GM19397 (cell line): ENCODE data around the gene AS3MT.
"Not testable (repeated sequence)": the region's sequence is repeated elsewhere in the genome, so short reads cannot be mapped to it uniquely, and the experiment has no call there.

ENCODE experiments used
- ATAC-seq: cut with Tn5 transposase; IDR thresholded peaks from one replicate; pipeline ENCODE4 v1.9.1; 2021; ENCODE audit warnings: mild to moderate bottlenecking, moderate library complexity; ENCODE audit not compliant: unreplicated experiment

The AS3MT gene, protein sequence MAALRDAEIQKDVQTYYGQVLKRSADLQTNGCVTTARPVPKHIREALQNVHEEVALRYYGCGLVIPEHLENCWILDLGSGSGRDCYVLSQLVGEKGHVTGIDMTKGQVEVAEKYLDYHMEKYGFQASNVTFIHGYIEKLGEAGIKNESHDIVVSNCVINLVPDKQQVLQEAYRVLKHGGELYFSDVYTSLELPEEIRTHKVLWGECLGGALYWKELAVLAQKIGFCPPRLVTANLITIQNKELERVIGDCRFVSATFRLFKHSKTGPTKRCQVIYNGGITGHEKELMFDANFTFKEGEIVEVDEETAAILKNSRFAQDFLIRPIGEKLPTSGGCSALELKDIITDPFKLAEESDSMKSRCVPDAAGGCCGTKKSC

GRCh38 chr10:102869258-102870198 lies at the start of gene AS3MT:
Gene AS3MT (plus strand): TSS chr10:102869470. CDS start chr10:102869593, 123 bp downstream.
- no peak for ATAC-seq

- ATAC-seq: not testable (repeated sequence)
Measured at GRCh38 chr10:102820008-102820407, 49.3 kb upstream of the AS3MT start.

- ATAC-seq: no peak
Measured at GRCh38 chr10:102822222-102822621, 47.0 kb upstream of the AS3MT start.

DNA sequence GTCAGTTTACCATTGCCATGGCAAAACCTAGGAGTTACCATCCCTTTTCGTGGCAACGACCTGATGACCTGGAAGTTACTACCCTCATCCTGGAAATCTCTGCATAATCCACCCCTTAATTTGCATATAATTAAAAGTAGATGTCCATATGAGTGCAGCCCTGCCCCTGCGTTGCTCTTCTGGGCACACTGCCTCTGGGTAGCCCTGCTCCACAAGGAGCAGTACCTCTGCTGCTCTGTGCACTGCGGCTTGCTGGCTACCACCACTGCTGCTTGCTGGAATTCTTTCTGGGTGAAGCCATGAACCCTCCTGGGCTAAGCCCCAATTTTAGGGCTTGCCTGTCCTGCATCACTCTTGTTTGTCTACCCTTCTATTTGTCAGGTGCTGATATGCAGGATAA lies 44.6 kb upstream of the AS3MT start:
- ATAC-seq: no peak

GRCh38 chr10:102826148-102826796 lies 43.0 kb upstream of the AS3MT start:
- ATAC-seq: no peak

- ATAC-seq: no peak
Measured at GRCh38 chr10:102827597-102827975, 41.7 kb upstream of the AS3MT start.

DNA sequence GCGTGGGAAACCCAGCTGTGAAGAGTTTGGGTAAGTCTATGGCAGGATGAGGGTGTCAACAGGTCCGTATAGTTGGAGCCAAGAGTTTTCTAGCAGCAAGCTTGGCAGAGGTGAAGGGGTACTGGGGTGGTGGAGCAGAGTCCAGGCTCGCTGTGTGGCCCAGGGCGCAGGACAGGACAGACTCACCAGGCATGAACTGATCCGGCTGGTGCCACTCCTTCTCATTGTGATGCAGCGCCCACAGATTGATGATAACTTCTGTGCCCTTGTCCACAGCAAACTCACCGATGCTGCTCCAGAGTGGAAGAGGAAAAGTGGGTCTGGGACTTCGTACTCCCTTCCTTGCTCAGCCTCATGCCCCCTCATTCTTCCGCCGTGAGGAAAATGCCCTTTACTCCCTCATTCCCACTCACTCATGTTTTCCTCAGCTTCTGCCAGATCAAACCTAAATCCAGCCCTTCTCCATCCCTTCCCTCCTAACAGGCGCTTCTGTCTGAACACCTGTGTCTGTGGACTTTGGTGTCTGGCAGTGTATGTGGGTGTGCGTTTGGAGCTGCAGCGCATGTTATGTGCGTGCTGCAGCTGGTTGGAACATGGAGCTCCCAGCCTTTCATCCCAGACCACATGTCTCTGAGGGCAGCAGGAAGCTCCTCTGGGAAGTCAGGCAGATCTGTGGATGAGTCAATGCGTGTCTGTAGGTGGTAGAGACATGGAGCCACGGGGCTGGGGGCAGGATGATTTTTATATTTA lies 37.8 kb upstream of the AS3MT start:
- no peak for ATAC-seq

DNA sequence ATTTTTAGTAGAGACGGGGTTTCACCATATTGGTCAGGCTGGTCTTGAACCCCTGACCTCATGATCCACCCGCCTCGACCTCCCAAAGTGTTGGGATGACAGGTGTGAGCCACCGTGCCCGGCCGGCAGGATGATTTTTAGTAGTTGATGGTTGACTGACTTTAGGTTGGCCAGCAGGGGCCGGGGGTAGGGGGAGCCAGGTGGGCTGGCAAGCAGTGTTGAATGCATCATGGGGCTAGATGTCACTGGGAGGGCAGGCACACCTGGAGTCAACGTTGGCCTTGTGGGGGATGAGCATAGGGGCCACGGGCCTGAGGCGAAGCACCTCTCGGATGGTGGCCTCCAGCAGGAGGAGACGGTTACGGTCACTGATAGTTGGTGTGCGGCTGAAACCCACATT lies 37.0 kb upstream of the AS3MT start:
- no peak for ATAC-seq

- no peak for ATAC-seq
Measured at GRCh38 chr10:102832987-102833386, 36.3 kb upstream of the AS3MT start.

GRCh38 chr10:102834143-102834542 lies 35.1 kb upstream of the AS3MT start:
- no peak for ATAC-seq

DNA sequence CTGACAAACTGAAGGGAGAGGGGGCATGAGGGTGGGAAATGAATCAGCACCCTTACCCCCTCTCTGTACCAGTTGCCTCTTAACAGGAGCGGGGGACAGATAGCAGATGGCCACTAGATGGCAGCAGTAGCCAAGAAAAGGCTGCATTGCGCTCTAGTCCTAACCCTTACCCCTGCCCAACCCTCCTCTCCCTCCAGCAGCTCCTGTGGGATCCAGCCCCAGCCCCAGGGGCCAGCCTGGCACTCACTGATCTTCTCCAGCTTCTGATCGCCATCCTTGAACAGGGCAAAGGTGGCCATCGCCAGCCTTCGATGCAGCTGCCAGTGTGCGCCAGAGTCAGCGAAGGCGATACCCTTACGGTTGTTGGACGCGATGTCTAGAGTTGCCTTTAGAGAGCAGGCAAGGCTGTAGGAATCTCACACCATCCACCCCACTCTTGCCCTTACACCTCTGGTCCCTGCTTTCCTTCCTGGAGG lies 34.2 kb upstream of the AS3MT start:
- no peak for ATAC-seq

DNA sequence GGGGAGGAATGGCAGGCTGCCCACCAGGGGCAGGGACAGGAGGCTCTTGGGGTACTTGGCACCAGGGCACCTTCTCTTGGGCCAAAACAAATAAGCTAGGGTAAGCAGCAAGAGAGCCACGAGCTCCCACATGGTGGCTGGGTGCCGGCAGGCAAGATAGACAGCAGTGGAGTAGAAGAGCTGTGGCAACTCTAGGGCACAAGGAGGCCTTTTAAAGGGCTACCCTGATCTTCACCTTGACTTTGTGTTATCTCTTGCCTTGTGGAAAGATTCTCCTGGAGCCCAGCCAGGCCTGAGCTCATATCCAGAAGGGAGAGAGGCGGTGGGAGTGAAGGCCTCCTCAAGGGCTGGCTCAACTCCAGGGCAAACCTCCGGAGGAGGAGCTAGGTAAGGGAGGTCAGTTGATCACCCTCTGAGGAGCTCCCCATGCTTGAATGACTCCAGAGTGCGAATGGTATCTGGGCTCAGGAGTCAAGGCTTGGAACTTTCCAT lies 32.0 kb upstream of the AS3MT start, which contains the start of gene CYP17A1:
Gene CYP17A1, minus strand, starts transcription at position 184 of the 492 bp plus-strand sequence. Its CDS starts 52 bp downstream, at position 132.
- no peak for ATAC-seq

DNA sequence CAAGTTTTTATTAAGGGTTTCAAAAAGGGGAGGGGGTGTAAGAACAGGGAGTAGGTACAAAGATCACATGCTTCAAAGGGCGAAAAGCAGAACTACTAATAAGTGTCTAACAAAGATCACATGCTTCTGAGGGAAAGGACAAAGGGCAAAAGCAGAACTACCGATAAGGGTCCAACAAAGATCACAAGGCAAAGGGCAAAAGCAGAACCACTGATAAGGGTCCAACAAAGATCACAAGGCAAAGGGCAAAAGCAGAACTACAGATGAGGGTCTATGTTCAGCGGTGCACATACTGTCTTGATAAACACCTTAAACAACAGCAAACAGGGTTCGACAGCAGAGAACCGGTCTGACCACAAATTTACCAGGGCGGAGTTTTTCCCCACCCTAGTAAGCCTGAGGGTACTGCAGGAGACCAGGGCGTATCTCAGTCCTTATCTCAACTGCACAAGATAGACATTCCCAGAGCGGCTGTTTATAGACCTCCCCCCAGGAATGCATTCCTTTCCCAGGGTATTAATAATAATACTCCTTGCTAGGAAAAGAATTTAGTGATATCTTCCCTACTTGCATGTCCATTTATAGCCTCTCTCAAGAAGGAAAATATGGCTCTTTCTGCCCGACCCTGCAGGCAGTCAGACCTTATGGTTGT lies 30.9 kb upstream of the AS3MT start:
- not testable (repeated sequence) for ATAC-seq

- no peak for ATAC-seq
Measured at GRCh38 chr10:102841827-102842345, 27.4 kb upstream of the AS3MT start.

DNA sequence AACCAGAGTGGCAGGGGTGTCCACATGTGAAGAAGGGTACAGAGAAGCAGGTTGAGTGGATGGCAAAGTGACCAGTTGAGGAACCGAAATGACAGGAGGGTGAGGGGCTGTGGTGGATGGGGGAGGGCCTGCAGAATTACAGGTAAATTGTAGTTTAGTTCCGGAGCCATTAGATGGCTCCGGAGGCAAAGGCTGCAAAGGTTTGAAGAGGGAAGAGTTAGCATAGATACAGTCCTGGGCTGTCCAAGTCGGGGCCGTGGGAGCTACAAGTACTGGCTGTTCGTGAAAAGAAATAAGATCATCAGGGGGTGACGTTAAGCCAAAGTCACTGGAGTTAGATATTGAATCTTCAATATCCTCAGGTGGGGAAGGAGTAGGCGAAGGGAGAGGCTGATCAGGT lies 26.1 kb upstream of the AS3MT start:
- ATAC-seq: not testable (repeated sequence)

- not testable (repeated sequence) for ATAC-seq
Measured at GRCh38 chr10:102844190-102844776, 25.0 kb upstream of the AS3MT start.

- no peak for ATAC-seq
Measured at GRCh38 chr10:102845352-102845902, 23.8 kb upstream of the AS3MT start.

GRCh38 chr10:102850025-102850518 lies 19.2 kb upstream of the AS3MT start:
- no peak for ATAC-seq
